ENCODE data around the gene CHKA. TPM values are rescaled to one million over a fixed set of nuclear protein-coding genes. Genes with fewer than 3 reads are reported as not detected.

CHKA gene
- total and polyA plus RNA-seq, 8 donors: 17.4 to 110 (median 31.6) TPM

DNA sequence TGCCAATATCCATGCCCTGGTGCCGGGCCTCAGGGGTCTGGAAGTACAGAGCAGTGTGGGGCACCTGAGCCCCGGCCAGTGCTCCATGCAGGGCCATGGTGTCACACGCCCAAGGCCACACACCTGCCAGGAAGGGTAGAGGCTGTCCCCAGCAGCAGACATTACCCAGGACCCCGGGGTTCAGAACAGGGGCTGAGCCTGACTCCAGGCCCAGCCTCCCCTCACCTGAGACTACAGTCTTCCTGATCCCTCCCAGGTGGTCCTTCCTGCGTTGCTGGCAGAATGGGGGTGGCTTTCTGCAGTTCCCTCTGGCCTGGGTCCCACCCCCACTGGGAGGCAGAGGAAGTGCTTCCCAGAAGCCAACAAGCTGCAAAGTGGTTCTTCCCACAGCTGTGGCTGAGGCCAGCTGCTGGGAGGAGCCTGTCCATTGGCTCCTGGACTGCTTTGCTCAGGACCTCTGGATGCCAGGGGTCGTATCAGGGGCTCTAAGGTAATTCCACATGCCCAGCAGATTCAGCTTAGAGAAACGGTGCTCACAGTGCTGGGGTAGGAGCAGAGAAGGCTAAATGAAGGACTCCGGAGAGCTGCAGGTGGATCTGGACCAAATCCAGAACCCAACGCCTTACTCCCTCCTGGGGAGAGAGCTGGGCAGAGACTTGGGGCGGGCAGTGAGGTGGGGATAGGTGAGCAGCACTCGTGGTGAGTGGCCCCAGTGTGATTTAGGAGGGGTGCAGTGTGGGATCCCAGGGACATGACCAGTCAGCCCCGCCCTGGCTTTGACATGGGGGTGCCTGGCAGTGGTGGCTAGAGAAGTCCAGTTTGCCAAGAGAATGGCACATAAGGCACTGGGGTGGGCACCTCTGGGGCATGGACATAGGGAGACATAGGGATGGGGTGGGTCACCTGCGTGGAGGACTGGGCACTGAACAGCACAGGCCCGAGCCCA is 69.7 kb downstream of the CHKA start:
- TF ChIP-seq, protein P1, sequence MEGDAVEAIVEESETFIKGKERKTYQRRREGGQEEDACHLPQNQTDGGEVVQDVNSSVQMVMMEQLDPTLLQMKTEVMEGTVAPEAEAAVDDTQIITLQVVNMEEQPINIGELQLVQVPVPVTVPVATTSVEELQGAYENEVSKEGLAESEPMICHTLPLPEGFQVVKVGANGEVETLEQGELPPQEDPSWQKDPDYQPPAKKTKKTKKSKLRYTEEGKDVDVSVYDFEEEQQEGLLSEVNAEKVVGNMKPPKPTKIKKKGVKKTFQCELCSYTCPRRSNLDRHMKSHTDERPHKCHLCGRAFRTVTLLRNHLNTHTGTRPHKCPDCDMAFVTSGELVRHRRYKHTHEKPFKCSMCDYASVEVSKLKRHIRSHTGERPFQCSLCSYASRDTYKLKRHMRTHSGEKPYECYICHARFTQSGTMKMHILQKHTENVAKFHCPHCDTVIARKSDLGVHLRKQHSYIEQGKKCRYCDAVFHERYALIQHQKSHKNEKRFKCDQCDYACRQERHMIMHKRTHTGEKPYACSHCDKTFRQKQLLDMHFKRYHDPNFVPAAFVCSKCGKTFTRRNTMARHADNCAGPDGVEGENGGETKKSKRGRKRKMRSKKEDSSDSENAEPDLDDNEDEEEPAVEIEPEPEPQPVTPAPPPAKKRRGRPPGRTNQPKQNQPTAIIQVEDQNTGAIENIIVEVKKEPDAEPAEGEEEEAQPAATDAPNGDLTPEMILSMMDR (IDR thresholded peaks at IDR 0.05): no peak
- Histone ChIP-seq H3K9me3 (no peaks in the 10 kb centered on the region), H3K4me1 (peaks cover 0 to 4% (median 0%) of the 10 kb centered on the region in 3 donors), H3K4me3 (no peak overlapping the region), H3K36me3 (peaks cover 3 to 41% (median 8%) of the 10 kb centered on the region in 3 donors), H3K27ac (peak overlapping the region; percentile 1 to 35 (median 26)), H3K27me3 (no peaks in the 10 kb centered on the region)
- peak in 4 of 6 donors; percentile 20 to 76 (median 36) for DNase-seq
- peak in 1 of 4 donors; percentile 2 for ATAC-seq
- no peak for FAIRE-seq
- intact Hi-C loops (cut with DNase I): no loop called here
- WGBS, 2 donors: 66 to 70% methylated on average over 14 of the region's 14 CpGs

DNA sequence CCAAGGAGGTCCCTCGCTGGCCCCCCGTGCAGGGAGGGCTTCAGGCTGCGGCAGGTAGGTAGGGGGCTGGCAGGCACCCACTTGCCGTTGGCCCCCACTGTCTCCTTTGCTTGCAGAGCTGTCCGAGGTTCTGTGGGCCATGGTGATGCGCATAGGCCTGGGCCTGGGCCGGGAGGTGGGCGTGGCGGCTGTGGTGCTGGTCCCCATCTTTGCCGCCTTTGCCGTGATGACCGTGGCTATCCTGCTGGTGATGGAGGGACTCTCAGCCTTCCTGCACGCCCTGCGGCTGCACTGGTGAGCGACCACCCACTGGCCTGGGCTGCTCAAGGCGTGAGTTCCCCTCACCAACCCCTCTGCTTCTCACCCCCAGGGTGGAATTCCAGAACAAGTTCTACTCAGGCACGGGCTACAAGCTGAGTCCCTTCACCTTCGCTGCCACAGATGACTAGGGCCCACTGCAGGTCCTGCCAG is 70.8 kb downstream of the CHKA start:
- peak overlapping the region in 2 of 4 donors; percentile 30 to 50 for H3K27ac ChIP-seq
- 88 to 92% methylated on average over 17 to 18 of the region's 18 CpGs for WGBS, 2 donors
- no peak for FAIRE-seq

DNA sequence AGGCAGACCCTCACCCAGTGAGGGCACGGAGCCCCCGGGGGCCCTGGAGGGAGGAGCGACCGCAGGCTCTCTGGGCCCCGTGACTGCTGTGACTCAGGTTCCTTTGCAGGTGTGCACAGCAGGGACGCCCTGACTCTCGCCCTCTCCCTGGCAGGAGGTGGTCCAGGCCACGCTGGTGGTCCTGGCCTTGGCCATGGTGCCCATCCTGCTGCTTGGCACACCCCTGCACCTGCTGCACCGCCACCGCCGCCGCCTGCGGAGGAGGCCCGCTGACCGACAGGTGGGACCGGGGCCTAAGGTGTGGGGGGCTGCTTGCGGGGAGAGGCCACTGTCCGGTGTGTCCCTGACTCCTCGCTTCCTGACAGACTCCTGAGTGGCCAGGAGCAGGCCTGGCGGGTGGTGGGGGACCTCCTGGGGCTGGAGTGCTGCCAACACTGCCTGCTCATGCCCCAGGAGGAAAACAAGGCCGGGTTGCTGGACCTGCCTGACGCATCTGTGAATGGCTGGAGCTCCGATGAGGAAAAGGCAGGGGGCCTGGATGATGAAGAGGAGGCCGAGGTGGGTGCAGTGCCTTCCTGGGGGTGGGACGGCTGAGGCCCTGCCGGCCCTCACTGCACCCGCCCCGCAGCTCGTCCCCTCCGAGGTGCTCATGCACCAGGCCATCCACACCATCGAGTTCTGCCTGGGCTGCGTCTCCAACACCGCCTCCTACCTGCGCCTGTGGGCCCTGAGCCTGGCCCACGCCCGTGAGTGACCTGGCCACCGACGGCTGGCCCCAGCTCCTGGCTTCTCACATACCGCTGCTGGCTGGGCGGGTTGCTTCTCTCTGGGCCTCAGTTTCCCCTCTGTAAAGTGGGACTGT is 71.4 kb downstream of the CHKA start:
- 70 to 76% methylated on average over 34 to 40 of the region's 40 CpGs for WGBS, 2 donors
- DNase-seq (peak; percentile 40 to 89 (median 70)), FAIRE-seq (no peak), ATAC-seq (peak; percentile 24 to 38 (median 30))
- H3K4me3 ChIP-seq: no peak overlapping the region
- H3K27me3 ChIP-seq: no peaks in the 10 kb centered on the region
- peaks cover 8 to 50% (median 10%) of the 10 kb centered on the region in 3 donors for H3K36me3 ChIP-seq
- TF ChIP-seq, protein P1 (IDR thresholded peaks at IDR 0.05): no peak
- H3K9me3 ChIP-seq: no peaks in the 10 kb centered on the region
- intact Hi-C loops (cut with DNase I): loop anchor here in 1 of 3 donors (10.0 kb wide), 1 partner anchor 155 kb away; no protein-coding TSS in a partner anchor
- peaks cover 0 to 8% (median 0%) of the 10 kb centered on the region in 3 donors for H3K4me1 ChIP-seq
- peak overlapping the region; percentile 17 to 64 (median 40) for H3K27ac ChIP-seq

More for the DNA sequence above, 70.8 kb downstream of the CHKA start:
- Histone ChIP-seq H3K4me1 (peaks cover 0 to 8% (median 0%) of the 10 kb centered on the region in 3 donors), H3K27me3 (no peaks in the 10 kb centered on the region), H3K36me3 (peaks cover 3 to 44% (median 8%) of the 10 kb centered on the region in 3 donors), H3K4me3 (no peak overlapping the region), H3K9me3 (no peaks in the 10 kb centered on the region)
- DNase-seq: peak in 3 of 6 donors; percentile 26 to 72 (median 51)
- TF ChIP-seq, protein P1 (IDR thresholded peaks at IDR 0.05): no peak
- intact Hi-C loops (cut with DNase I): no loop called here
- ATAC-seq: no peak

DNA sequence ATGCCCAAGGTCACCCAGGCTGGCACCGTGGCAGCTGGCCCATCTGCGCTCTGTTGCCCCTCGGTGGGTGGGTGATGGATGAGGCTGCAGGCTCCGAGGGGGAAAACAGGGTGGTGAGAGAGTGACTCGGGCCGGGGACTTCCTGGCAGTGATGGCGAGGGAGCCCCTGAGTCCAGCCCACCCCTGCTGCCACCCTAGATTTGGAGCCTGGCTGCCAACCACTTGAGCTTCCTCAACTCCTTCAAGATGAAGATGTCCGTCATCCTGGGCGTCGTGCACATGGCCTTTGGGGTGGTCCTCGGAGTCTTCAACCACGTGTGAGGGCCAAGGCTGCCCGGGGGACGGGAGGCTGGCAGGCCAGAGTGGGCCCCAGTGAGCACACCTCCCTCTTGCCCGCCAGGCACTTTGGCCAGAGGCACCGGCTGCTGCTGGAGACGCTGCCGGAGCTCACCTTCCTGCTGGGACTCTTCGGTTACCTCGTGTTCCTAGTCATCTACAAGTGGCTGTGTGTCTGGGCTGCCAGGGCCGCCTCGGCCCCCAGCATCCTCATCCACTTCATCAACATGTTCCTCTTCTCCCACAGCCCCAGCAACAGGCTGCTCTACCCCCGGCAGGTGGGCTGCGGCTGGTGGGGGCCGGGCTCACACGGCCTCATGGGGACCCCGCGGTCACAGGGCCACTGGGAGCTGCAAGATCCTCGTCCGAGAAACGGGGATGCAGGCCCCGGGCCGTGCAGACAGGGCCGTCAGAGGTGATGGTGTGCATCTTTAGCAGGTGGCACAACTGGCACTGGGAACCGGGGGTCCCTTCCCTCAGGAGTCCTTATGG is 72.3 kb downstream of the CHKA start:
- peak in 3 of 6 donors; percentile 20 to 76 (median 48) for DNase-seq
- peak overlapping the region; percentile 17 to 64 (median 40) for H3K27ac ChIP-seq
- WGBS, 2 donors: 83 to 84% methylated on average over 35 of the region's 35 CpGs

More for the DNA sequence above, 72.3 kb downstream of the CHKA start:
- ATAC-seq (no peak), FAIRE-seq (no peak)
- intact Hi-C loops (cut with DNase I): loop anchor here in 1 of 3 donors (10.0 kb wide), 1 partner anchor 156 kb away; no protein-coding TSS in a partner anchor
- TF ChIP-seq, protein P1 (IDR thresholded peaks at IDR 0.05): no peak
- H3K4me3 ChIP-seq: no peak overlapping the region
- peaks cover 0 to 8% (median 3%) of the 10 kb centered on the region in 3 donors for H3K4me1 ChIP-seq
- H3K27me3 ChIP-seq: no peaks in the 10 kb centered on the region
- no peaks in the 10 kb centered on the region for H3K9me3 ChIP-seq
- H3K36me3 ChIP-seq: peaks cover 8 to 51% (median 12%) of the 10 kb centered on the region in 3 donors
